HT1080 (cell line): Measurements from ENCODE around the gene SNX32. TPM values are rescaled to one million over a fixed set of nuclear protein-coding genes. Genes with fewer than 3 reads are reported as not detected.

Experiments used
- DNase-seq: peaks from one replicate; pipeline ENCODE4 v3.0.0-alpha.2; 2015; ENCODE audit warnings: low read depth
- total RNA-seq: library from RNA; depleted of rRNA; stranded (reverse); fragments of >200 nt; shearing (Covaris generic); gene quantifications from 2 replicates; pipeline ENCODE4 v1.2.3, GENCODE V29; 2014; rRNA removed

Gene SNX32
- total RNA-seq, 1 experiment from 2014 or later: not detected

DNA sequence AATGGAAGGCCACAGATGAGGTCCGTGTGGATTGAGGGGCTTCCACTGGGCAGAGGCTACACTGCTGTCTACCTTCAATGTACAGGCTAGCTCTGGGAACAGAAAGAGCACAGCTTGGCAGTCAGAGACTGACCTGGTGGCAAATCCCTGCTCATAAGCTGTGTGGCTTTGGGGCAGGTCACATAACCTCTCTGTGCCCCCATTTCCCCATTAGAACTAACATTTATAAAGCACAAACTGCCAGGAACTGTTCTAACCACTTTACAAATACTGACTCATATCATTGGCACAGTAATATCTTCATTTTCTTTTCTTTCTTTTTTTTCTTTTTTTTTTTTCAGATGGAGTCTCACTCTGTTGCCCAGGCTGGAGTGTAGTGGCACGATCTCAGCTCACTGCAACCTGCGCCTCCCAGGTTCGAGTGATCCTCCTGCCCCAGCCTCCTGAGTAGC lies 63.3 kb downstream of the SNX32 start:
- DNase-seq: peak; percentile 57

DNA sequence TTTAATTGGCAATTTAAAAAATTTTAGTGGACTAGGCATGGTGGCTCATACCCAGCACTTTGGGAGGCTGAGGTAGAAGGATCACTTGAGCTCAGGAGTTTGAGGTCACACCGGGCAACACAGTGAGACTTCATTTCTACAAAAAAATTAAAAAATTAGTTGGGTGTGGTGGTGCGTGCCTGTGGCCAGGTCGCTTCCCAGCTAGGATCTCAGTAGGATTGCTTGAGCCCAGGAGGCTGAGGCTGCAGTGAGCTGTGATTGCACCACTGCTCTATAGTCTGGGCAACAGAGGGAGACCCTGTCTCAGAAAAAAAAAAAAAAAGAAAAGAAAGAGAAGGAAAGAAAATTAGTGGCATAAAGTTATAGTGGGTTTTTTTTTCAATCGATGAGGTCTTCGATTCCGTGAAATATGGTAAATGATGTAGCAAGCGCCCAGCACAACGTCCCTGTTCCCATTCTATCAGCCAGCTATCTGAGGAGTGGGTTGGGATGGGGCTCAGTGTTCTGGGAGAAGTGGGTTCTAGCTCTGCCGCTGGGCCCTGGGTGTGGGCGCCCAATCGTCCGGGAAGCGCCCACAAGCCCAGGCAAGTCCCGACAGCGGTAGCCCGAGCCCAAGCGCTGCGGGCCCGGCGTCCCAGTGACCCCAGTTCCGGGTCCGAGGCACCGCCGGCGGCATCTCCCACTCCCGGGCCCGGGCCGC lies 65.0 kb downstream of the SNX32 start:
- DNase-seq: no peak

DNA sequence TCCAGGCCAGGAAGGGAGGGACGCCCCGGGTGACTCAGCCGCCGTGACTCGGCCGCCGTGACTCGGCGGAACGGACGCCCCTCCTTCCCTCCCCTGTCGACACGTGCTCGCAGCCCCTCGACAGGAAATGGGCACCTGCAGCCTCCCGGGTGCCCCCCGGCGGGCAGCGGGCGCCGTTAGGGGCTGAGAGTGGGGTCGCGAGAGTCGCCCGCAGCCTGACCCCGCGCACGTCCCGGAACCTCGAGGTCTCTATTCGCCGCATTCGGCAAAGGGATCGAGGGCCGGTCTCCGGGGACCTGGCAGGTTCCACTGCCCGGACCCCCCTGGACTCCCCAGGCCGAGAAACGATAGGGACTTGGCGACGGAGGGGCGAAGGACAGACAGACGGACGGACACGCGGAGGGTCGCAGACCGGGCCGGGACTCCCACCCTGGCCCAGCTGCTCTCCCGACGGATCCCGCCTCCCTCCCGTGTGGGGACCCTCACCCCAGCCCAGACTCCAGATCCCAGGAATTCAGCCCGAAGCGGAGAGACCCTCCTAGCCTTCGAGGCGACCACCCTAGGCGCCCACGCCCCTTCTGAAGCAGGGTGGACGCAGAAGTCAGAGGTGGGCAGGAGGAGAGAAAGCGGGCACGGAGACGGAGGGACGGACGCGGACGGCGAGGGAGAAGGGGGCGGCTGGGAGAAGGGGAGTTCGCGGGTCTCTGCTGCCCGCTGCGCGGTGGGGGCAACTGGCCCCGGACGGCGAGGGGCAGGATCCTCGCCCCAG lies 65.8 kb downstream of the SNX32 start:
- peak; percentile 95 for DNase-seq

DNA sequence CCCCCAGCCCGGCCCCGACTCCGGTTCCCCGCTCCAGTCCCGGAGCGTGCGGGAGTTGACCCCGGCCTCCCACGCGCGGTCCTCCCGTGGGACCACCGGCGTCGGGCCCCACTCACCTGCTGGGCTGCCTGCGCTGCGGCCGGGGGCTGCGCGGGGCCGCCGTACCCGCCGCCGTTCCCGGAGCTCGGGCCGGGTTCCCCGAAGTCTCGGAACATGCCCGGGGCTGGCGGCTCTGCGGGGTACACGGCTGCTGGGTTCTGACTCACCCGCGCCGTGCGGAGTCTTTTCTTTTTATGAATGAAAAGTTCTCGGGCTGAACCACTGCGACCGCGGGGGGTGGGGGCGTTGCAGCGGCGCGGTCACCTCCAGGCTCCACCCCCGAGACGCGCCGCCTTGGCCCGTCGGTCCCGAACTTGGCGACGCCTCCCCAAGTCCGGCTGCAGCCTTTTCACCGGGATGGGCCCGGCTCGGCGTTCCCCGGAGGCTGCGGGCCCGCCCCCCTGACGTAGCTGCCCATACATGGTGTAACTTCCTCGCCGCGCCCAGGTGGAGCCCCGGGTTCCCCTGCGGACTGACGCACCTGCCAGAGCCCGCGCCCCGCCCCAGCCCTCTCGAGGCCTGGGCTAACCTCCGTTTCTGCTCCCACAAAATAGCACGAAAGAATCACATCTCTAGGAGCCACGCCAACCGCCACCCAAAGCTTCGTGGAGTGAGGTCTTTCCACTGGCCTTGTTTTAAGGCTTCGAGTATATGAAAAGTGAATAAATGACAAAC lies 66.5 kb downstream of the SNX32 start, which contains the start of gene FOSL1:
FOSL1 (minus strand) TSS at position 264 of the 774 bp plus-strand sequence; CDS start at position 215, 49 bp downstream.
- peak; percentile 98 for DNase-seq

DNA sequence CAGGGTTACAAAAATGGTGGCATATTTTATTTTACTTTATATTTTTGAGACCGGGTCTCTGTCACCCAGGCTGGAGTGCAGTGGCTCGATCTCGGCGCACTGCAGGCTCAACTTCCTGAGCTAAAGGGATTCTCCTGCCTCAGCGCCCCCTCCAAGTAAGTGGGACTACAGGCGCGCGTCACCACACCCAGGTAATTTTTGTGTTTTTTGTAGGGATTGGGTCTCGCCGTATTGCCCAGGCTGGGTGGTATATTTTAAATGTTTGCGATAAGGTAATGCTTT lies 67.1 kb downstream of the SNX32 start:
- DNase-seq: no peak

DNA sequence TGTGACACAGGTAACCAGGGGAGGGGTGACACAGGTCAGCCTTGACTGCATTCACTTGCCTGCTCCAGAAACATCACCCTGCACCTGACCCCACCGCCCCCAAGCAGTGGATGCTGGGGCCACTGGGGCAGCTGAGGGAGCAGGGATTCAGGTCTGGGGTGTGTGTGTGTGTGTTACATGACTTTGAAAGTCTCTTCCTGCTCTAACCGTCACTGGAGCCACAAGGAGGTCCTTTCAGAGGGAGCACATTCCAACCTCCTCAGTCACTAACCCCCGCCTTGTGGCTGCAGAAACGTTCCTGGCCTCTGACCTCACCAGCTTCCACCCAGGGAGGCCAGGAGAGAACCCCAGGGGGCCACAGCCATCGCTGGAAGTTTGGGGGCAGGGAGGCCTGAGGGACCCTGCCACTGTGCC lies 69.3 kb downstream of the SNX32 start:
- peak; percentile 98 for DNase-seq

Other genes with a start within 250 kb of the SNX32 start
- not detected in 2 replicates for gene KCNK7, start 238.2 kb upstream of the SNX32 start, total RNA-seq
- 43.7 and 60.3 TPM in 2 replicates for gene MAP3K11, start 219.7 kb upstream of the SNX32 start, total RNA-seq
- 41.8 and 53.5 TPM in 2 replicates for gene PCNX3, start 218.2 kb upstream of the SNX32 start, total RNA-seq
- 19.2 and 21.7 TPM in 2 replicates for gene SIPA1, start 195.9 kb upstream of the SNX32 start, total RNA-seq
- 31.7 and 55.4 TPM in 2 replicates for gene RELA, start 171.0 kb upstream of the SNX32 start, total RNA-seq
- gene KAT5, start 121.7 kb upstream of the SNX32 start, total RNA-seq: 64.0 and 80.6 TPM in 2 replicates
- gene RNASEH2C, start 113.2 kb upstream of the SNX32 start, total RNA-seq: 29.8 and 39.7 TPM in 2 replicates
- 10.3 and 13.6 TPM in 2 replicates for gene AP5B1, start 53.0 kb upstream of the SNX32 start, total RNA-seq
- not detected in 2 replicates for gene OVOL1, start 46.9 kb upstream of the SNX32 start, total RNA-seq
- gene CFL1, start 24.2 kb downstream of the SNX32 start, total RNA-seq: 2,329 and 2,647 TPM in 2 replicates
- gene MUS81, start 26.5 kb downstream of the SNX32 start, total RNA-seq: 62.4 and 64.9 TPM in 2 replicates
- 27.9 and 32.0 TPM in 2 replicates for gene EFEMP2, start 38.8 kb downstream of the SNX32 start, total RNA-seq
- 0.24 and 0.57 TPM in 2 replicates for gene CTSW, start 45.9 kb downstream of the SNX32 start, total RNA-seq
- 187 and 232 TPM in 2 replicates for gene FIBP, start 54.5 kb downstream of the SNX32 start, total RNA-seq
- gene CCDC85B, start 56.7 kb downstream of the SNX32 start, total RNA-seq: 135 and 146 TPM in 2 replicates
- gene FOSL1, start 66.4 kb downstream of the SNX32 start, total RNA-seq: 236 and 374 TPM in 2 replicates
- gene C11orf68, start 85.1 kb downstream of the SNX32 start, total RNA-seq: 44.0 and 64.7 TPM in 2 replicates
- 355 and 356 TPM in 2 replicates for gene DRAP1, start 85.5 kb downstream of the SNX32 start, total RNA-seq
- gene TSGA10IP, start 111.5 kb downstream of the SNX32 start, total RNA-seq: 0.05 TPM in 1 of 2 replicates, not detected in the other
- gene SART1, start 127.8 kb downstream of the SNX32 start, total RNA-seq: 86.4 and 112 TPM in 2 replicates
- gene EIF1AD, start 168.2 kb downstream of the SNX32 start, total RNA-seq: 45.8 and 57.5 TPM in 2 replicates
- 99.1 and 153 TPM in 2 replicates for gene BANF1, start 168.5 kb downstream of the SNX32 start, total RNA-seq
- gene CST6, start 178.0 kb downstream of the SNX32 start, total RNA-seq: not detected in 2 replicates
- gene CATSPER1, start 192.5 kb downstream of the SNX32 start, total RNA-seq: 10.0 and 13.7 TPM in 2 replicates
- not detected in 2 replicates for gene GAL3ST3, start 215.2 kb downstream of the SNX32 start, total RNA-seq
- gene SF3B2, start 218.4 kb downstream of the SNX32 start, total RNA-seq: 230 and 239 TPM in 2 replicates
- gene PACS1, start 236.3 kb downstream of the SNX32 start, total RNA-seq: 10.4 and 17.8 TPM in 2 replicates